HEK293 (cell line): ENCODE results near the gene DPP9.

Experiments
- CTCF ChIA-PET: fragments of 350-600 bp; formaldehyde crosslinking; extraction: SDS; loops from one replicate; lab custom pipeline; 2021; ENCODE audit warnings: antibody characterized with exemption; lab: Yijun Ruan, JAX
- POLR2A ChIA-PET: fragments of 300-600 bp; formaldehyde crosslinking; extraction: SDS; loops from one replicate; lab custom pipeline; 2020; ENCODE audit warnings: antibody characterized with exemption, inconsistent platforms; lab: Yijun Ruan, JAX
- H3K27ac ChIP-seq: fragments of 200-500 bp; sonication (Bioruptor generic); 2 replicates; pipeline ENCODE4 v1.5.1; 2014; ENCODE audit warnings: low read depth, low read length, control low read depth, inconsistent platforms; ENCODE audit errors: extremely low read depth
- H3K36me3 ChIP-seq, 2 experiments: fragments of 200-500 bp in 1 of 2; sonication (Bioruptor generic) in 1 of 2; 1 replicate in 1 of 2; 2 replicates in 1 of 2; pipeline ENCODE4 v1.5.1; 2014 to 2017; ENCODE audit warnings: inconsistent platforms in 2 of 2, low read length in 2 of 2; ENCODE audit not compliant: control insufficient read depth in 2 of 2, insufficient read depth in 1 of 2
- H3K4me1 ChIP-seq: fragments of 200-500 bp; sonication (Bioruptor generic); 2 replicates; pipeline ENCODE4 v1.5.1; 2014; ENCODE audit warnings: mild to moderate bottlenecking, low read length, inconsistent platforms; ENCODE audit not compliant: control insufficient read depth, insufficient read depth
- H3K4me3 ChIP-seq: 2 replicates; pipeline ENCODE4 v1.5.1; 2011; ENCODE audit warnings: low read depth, mild to moderate bottlenecking, control low read depth, low read length, moderate library complexity
- H3K9me3 ChIP-seq: fragments of 200-500 bp; sonication (Bioruptor generic); 2 replicates; pipeline ENCODE4 v1.5.1; 2014; ENCODE audit warnings: low read depth, low read length, inconsistent platforms; ENCODE audit not compliant: control insufficient read depth, insufficient read depth
- EGR2 ChIP-seq: fragments of 450-650 bp; formaldehyde crosslinking; IDR thresholded peaks from 2 replicates; pipeline ENCODE4 v1.5.1; 2016; ENCODE audit warnings: low read depth, missing biosample characterization, missing genetic modification characterization
- YY2 ChIP-seq: fragments of 450-650 bp; formaldehyde crosslinking; IDR thresholded peaks from 2 replicates; pipeline ENCODE4 v1.5.1; 2016; ENCODE audit warnings: missing biosample characterization, missing genetic modification characterization
- ZEB2 ChIP-seq: fragments of 450-650 bp; formaldehyde crosslinking; IDR thresholded peaks from 2 replicates; pipeline ENCODE4 v1.5.1; 2016; ENCODE audit warnings: missing biosample characterization, missing genetic modification characterization
- ZIC2 ChIP-seq: fragments of 450-650 bp; formaldehyde crosslinking; IDR thresholded peaks from 2 replicates; pipeline ENCODE4 v1.5.1; 2016; ENCODE audit warnings: missing biosample characterization, missing genetic modification characterization
- ZNF140 ChIP-seq: fragments of 450-650 bp; formaldehyde crosslinking; IDR thresholded peaks from 2 replicates; pipeline ENCODE4 v1.5.1; 2016; ENCODE audit warnings: missing biosample characterization, missing genetic modification characterization
- ZNF146 ChIP-seq: fragments of 450-650 bp; formaldehyde crosslinking; IDR thresholded peaks from 2 replicates; pipeline ENCODE4 v1.5.1; 2016; ENCODE audit warnings: missing biosample characterization, missing genetic modification characterization
- ZNF211 ChIP-seq: fragments of 450-650 bp; formaldehyde crosslinking; IDR thresholded peaks from 2 replicates; pipeline ENCODE4 v1.5.1; 2016; ENCODE audit warnings: low read depth, missing biosample characterization, missing genetic modification characterization
- ZNF214 ChIP-seq: fragments of 450-650 bp; formaldehyde crosslinking; IDR thresholded peaks from 2 replicates; pipeline ENCODE4 v1.5.1; 2017; ENCODE audit warnings: missing biosample characterization, mild to moderate bottlenecking, missing genetic modification characterization, borderline replicate concordance
- ZNF239 ChIP-seq: fragments of 450-650 bp; formaldehyde crosslinking; IDR thresholded peaks from 2 replicates; pipeline ENCODE4 v1.5.1; 2016; ENCODE audit warnings: missing biosample characterization, missing genetic modification characterization
- ZNF324 ChIP-seq: fragments of 450-650 bp; formaldehyde crosslinking; IDR thresholded peaks from 2 replicates; pipeline ENCODE4 v1.5.1; 2016; ENCODE audit warnings: missing biosample characterization, missing genetic modification characterization
- ZNF510 ChIP-seq: fragments of 450-650 bp; formaldehyde crosslinking; IDR thresholded peaks from 2 replicates; pipeline ENCODE4 v1.5.1; 2018; ENCODE audit warnings: mild to moderate bottlenecking, missing genetic modification characterization, missing biosample characterization; ENCODE audit not compliant: insufficient replicate concordance
- ZNF530 ChIP-seq: fragments of 450-650 bp; formaldehyde crosslinking; IDR thresholded peaks from 2 replicates; pipeline ENCODE4 v1.5.1; 2016; ENCODE audit warnings: low read depth, missing biosample characterization, missing genetic modification characterization
- ZNF558 ChIP-seq: fragments of 450-650 bp; formaldehyde crosslinking; IDR thresholded peaks from 2 replicates; pipeline ENCODE4 v1.5.1; 2016; ENCODE audit warnings: missing biosample characterization, missing genetic modification characterization
- ZNF585B ChIP-seq: fragments of 450-650 bp; formaldehyde crosslinking; IDR thresholded peaks from 2 replicates; pipeline ENCODE4 v1.5.1; 2016; ENCODE audit warnings: missing biosample characterization, missing genetic modification characterization
- ZNF596 ChIP-seq: fragments of 450-650 bp; IDR thresholded peaks from 2 replicates; pipeline ENCODE4 v1.5.0; 2018; ENCODE audit warnings: missing biosample characterization, mild to moderate bottlenecking, missing genetic modification characterization, moderate library complexity
- ZNF629 ChIP-seq: fragments of 450-650 bp; formaldehyde crosslinking; IDR thresholded peaks from 2 replicates; pipeline ENCODE4 v1.5.1; 2017; ENCODE audit warnings: missing biosample characterization, missing genetic modification characterization
- ZNF664 ChIP-seq: fragments of 450-650 bp; formaldehyde crosslinking; IDR thresholded peaks from 2 replicates; pipeline ENCODE4 v1.5.1; 2016; ENCODE audit warnings: missing biosample characterization, missing genetic modification characterization
- ZNF76 ChIP-seq: fragments of 450-650 bp; formaldehyde crosslinking; IDR thresholded peaks from 2 replicates; pipeline ENCODE4; 2016; ENCODE audit warnings: low read depth, missing biosample characterization, missing genetic modification characterization, borderline replicate concordance
- ZNF768 ChIP-seq: fragments of 450-650 bp; formaldehyde crosslinking; IDR thresholded peaks from 2 replicates; pipeline ENCODE4 v1.5.1; 2018; ENCODE audit warnings: missing biosample characterization, mild to moderate bottlenecking, missing genetic modification characterization
- ZSCAN30 ChIP-seq: fragments of 450-650 bp; IDR thresholded peaks from 2 replicates; pipeline ENCODE4 v1.5.1; 2018; ENCODE audit warnings: missing biosample characterization, mild to moderate bottlenecking, missing genetic modification characterization, moderate library complexity
- ZXDB ChIP-seq: fragments of 450-650 bp; formaldehyde crosslinking; IDR thresholded peaks from 2 replicates; pipeline ENCODE4 v1.5.1; 2016; ENCODE audit warnings: missing biosample characterization, missing genetic modification characterization
- TF ChIP-seq, protein P1 (sequence below): fragments of 450-650 bp; formaldehyde crosslinking; IDR thresholded peaks from 2 replicates; pipeline ENCODE4 v1.5.1; 2016; ENCODE audit warnings: missing biosample characterization, missing genetic modification characterization
- TF ChIP-seq, protein P2 (sequence below): fragments of 450-650 bp; formaldehyde crosslinking; IDR thresholded peaks from 2 replicates; pipeline ENCODE4 v1.5.1; 2016; ENCODE audit warnings: missing biosample characterization, missing genetic modification characterization
- TF ChIP-seq, protein P3 (sequence below): IDR thresholded peaks from 2 replicates; pipeline ENCODE4 v1.6.1; 2011; ENCODE audit warnings: mild to moderate bottlenecking, low read depth, low read length, borderline replicate concordance
- TF ChIP-seq, protein P4 (sequence below): fragments of 450-650 bp; formaldehyde crosslinking; IDR thresholded peaks from 2 replicates; pipeline ENCODE4 v1.5.1; 2017; ENCODE audit warnings: missing biosample characterization, missing genetic modification characterization

Gene DPP9

DNA sequence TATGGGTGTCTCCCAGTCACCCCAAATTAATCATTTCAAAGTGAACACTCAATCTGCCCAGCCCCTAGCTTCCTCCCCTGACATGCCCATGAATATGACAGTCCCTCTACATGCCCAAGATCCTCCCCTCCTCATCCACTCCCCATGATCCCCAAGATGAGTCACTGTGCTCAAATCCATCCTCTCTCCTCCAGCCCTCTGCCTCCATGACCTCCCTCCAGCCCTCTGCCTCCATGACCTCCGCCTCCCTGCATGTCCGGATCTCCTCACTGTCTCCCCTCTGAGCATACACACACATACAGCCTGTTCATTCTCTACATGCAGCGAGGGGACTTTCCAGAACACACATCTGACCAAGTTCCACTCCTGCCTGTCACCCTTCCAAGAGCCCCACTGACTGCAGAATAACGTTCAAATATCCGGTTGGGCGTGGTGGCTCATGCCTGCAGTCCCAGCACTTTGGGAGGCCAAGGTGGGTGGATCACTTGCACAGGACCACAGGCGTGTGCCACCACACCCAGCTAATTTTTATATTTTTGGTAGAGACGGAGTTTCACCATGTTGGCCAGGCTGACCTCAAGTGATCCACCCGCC lies 49.5 kb upstream of the DPP9 start (continued):
- TF ChIP-seq ZNF146 (tag by site-specific recombination), result 0 out of 2 replicates have a peak, but pooled peaks have one; percentile 5
- TF ChIP-seq ZNF664 (tag by site-specific recombination), result no peak
- no peak for TF ChIP-seq ZNF768 (tag by site-specific recombination)
- no peak for TF ChIP-seq ZNF76 (tag by site-specific recombination)
- TF ChIP-seq, protein P1, sequence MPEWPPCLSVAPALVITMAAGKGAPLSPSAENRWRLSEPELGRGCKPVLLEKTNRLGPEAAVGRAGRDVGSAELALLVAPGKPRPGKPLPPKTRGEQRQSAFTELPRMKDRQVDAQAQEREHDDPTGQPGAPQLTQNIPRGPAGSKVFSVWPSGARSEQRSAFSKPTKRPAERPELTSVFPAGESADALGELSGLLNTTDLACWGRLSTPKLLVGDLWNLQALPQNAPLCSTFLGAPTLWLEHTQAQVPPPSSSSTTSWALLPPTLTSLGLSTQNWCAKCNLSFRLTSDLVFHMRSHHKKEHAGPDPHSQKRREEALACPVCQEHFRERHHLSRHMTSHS (tag by site-specific recombination), result no peak
- no peak for TF ChIP-seq ZNF558 (tag by site-specific recombination)
- no peak for TF ChIP-seq ZXDB (tag by site-specific recombination)
- no peak for TF ChIP-seq ZNF140 (tag by site-specific recombination)
- TF ChIP-seq ZNF324 (tag by site-specific recombination), result no peak
- no peak for TF ChIP-seq ZNF510
- TF ChIP-seq, protein P2, sequence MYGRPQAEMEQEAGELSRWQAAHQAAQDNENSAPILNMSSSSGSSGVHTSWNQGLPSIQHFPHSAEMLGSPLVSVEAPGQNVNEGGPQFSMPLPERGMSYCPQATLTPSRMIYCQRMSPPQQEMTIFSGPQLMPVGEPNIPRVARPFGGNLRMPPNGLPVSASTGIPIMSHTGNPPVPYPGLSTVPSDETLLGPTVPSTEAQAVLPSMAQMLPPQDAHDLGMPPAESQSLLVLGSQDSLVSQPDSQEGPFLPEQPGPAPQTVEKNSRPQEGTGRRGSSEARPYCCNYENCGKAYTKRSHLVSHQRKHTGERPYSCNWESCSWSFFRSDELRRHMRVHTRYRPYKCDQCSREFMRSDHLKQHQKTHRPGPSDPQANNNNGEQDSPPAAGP (tag by site-specific recombination), result peak; percentile 92
- TF ChIP-seq, protein P3, sequence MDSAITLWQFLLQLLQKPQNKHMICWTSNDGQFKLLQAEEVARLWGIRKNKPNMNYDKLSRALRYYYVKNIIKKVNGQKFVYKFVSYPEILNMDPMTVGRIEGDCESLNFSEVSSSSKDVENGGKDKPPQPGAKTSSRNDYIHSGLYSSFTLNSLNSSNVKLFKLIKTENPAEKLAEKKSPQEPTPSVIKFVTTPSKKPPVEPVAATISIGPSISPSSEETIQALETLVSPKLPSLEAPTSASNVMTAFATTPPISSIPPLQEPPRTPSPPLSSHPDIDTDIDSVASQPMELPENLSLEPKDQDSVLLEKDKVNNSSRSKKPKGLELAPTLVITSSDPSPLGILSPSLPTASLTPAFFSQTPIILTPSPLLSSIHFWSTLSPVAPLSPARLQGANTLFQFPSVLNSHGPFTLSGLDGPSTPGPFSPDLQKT, result no peak
- TF ChIP-seq YY2 (tag by site-specific recombination), result 0 out of 2 replicates have a peak, but pooled peaks have one; percentile 33
- no peak for TF ChIP-seq ZNF214 (tag by site-specific recombination)
- no peak for TF ChIP-seq ZNF530 (tag by site-specific recombination)
- TF ChIP-seq ZIC2 (tag by site-specific recombination), result peak; percentile 47; the same call in 1 of the 2 replicates
- no peak for TF ChIP-seq ZNF629
- TF ChIP-seq ZNF239, result no peak

- POLR2A ChIA-PET, result no interaction called here
- Histone ChIP-seq H3K4me1 (no peaks in the 10 kb centered on the region), H3K4me3 (no peak overlapping the region), H3K27ac (no peak overlapping the region)
- TF ChIP-seq ZNF585B (tag by site-specific recombination) (no peak), ZNF211 (tag by site-specific recombination) (no peak), ZNF596 (no peak), EGR2 (no peak), ZEB2 (no peak), ZSCAN30 (tag by site-specific recombination) (no peak)
- TF ChIP-seq, protein P4, sequence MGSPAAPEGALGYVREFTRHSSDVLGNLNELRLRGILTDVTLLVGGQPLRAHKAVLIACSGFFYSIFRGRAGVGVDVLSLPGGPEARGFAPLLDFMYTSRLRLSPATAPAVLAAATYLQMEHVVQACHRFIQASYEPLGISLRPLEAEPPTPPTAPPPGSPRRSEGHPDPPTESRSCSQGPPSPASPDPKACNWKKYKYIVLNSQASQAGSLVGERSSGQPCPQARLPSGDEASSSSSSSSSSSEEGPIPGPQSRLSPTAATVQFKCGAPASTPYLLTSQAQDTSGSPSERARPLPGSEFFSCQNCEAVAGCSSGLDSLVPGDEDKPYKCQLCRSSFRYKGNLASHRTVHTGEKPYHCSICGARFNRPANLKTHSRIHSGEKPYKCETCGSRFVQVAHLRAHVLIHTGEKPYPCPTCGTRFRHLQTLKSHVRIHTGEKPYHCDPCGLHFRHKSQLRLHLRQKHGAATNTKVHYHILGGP, result no peak
- TF ChIP-seq, all 188 proteins: peak for 0
- Histone ChIP-seq H3K36me3 (no peaks in the 10 kb centered on the region), H3K9me3 (no peaks in the 10 kb centered on the region)
- CTCF ChIA-PET, result no interaction called here
Observed at GRCh38 chr19:4772566-4772965, 48.9 kb upstream of the DPP9 start.
